Transverse colon (tissue), 3 donors: ENCODE measurements around the gene SMAD3.

ENCODE experiments used
- CTCF ChIP-seq, 5 experiments: fragments of 200-600 bp in 3 of 5; fragments of 450-650 bp in 2 of 5; sonication (generic) in 3 of 5; IDR thresholded peaks; 1 replicate in 2 of 5; 2 replicates in 3 of 5; pipeline ENCODE4 v1.5.1; 2016 to 2017; ENCODE audit warnings: antibody characterized with exemption in 5 of 5, inconsistent platforms in 3 of 5, mild to moderate bottlenecking in 2 of 5, moderate library complexity in 1 of 5
- POLR2A ChIP-seq: fragments of 450-650 bp; IDR thresholded peaks from one replicate; pipeline ENCODE4 v1.6.1; 2016; ENCODE audit warnings: antibody characterized with exemption, mild to moderate bottlenecking, moderate library complexity

- TF ChIP-seq POLR2A: no peak
- TF ChIP-seq CTCF (IDR thresholded peaks at IDR 0.05): no peak
Observed at GRCh38 chr15:67059127-67059553, 6.3 kb upstream of the SMAD3 start.
